ENCODE data around the gene TPBGL. TPM values are rescaled to one million over a fixed set of nuclear protein-coding genes. Genes with fewer than 3 reads are reported as not detected.
A peak's percentile ranks its signal among the peaks of the same experiment; 100 is the strongest.

Gene TPBGL
- total RNA-seq, 1 donor from 2014 or later: 2.3 TPM

DNA sequence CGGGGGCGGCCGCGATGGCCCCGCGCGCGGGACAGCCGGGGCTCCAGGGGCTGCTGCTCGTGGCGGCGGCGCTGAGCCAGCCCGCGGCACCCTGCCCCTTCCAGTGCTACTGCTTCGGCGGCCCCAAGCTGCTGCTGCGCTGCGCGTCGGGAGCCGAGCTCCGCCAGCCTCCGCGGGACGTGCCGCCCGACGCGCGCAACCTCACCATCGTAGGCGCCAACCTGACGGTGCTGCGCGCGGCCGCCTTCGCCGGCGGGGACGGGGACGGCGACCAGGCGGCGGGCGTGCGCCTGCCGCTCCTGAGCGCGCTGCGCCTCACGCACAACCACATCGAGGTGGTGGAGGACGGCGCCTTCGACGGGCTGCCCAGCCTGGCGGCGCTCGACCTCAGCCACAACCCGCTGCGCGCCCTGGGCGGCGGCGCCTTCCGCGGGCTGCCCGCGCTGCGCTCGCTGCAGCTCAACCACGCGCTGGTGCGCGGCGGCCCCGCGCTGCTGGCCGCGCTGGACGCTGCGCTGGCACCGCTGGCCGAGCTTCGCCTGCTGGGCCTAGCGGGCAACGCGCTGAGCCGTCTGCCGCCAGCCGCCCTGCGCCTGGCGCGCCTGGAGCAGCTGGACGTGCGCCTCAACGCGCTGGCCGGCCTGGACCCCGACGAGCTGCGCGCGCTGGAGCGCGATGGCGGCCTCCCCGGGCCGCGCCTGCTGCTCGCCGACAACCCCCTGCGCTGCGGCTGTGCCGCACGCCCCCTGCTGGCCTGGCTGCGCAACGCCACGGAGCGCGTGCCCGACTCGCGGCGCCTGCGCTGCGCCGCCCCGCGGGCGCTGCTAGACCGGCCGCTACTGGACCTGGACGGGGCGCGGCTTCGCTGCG is 697 bp downstream of the TPBGL start:
- Mint-ChIP-seq H3K4me3 (ENCODE audit: unreplicated experiment) (peak overlapping the region; percentile 72), H3K4me1 (ENCODE audit: low read depth, unreplicated experiment) (peaks cover 18% of the 10 kb centered on the region), H3K36me3 (ENCODE audit: unreplicated experiment) (no peaks in the 10 kb centered on the region), H3K27ac (ENCODE audit: unreplicated experiment) (no peak overlapping the region), H3K9me3 (ENCODE audit: unreplicated experiment) (peaks cover 8% of the 10 kb centered on the region), H3K27me3 (ENCODE audit: unreplicated experiment) (peaks cover 24% of the 10 kb centered on the region)
- DNase-seq: peak; percentile 94
- TF ChIP-seq, protein P1, sequence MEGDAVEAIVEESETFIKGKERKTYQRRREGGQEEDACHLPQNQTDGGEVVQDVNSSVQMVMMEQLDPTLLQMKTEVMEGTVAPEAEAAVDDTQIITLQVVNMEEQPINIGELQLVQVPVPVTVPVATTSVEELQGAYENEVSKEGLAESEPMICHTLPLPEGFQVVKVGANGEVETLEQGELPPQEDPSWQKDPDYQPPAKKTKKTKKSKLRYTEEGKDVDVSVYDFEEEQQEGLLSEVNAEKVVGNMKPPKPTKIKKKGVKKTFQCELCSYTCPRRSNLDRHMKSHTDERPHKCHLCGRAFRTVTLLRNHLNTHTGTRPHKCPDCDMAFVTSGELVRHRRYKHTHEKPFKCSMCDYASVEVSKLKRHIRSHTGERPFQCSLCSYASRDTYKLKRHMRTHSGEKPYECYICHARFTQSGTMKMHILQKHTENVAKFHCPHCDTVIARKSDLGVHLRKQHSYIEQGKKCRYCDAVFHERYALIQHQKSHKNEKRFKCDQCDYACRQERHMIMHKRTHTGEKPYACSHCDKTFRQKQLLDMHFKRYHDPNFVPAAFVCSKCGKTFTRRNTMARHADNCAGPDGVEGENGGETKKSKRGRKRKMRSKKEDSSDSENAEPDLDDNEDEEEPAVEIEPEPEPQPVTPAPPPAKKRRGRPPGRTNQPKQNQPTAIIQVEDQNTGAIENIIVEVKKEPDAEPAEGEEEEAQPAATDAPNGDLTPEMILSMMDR (IDR thresholded peaks at IDR 0.05; ENCODE audit: partially characterized antibody, unreplicated experiment): peak; percentile 87

DNA sequence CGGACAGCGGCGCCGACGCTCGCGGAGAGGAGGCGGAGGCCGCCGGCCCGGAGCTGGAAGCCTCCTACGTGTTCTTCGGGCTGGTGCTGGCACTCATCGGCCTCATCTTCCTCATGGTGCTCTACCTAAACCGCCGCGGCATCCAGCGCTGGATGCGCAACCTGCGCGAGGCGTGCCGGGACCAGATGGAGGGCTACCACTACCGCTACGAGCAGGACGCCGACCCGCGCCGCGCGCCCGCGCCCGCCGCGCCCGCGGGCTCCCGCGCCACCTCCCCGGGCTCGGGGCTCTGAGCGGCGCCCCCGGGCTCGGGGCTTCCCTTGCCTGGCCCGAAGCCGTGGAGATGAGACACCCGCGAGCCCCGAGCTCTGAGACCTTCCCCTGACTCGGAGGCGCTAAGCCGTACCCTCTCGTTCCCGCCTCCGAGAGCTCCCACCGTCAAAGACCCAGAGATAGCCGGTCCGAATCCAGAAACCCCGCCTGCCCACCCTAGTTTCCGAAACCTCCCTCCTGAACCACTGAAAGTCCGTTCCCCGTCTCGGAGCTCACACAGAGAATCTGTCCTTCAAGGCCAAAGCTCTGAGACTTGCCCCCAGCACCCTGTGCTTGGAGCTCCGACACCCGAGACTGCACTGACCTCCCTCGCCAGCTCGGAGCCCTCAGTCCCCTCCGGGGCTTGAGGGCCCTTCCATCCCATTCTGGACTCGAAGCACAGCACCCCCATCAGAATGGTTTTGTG is 1.5 kb downstream of the TPBGL start:
- peaks cover 15% of the 10 kb centered on the region for H3K4me1 Mint-ChIP-seq (ENCODE audit: low read depth, unreplicated experiment)
- no peaks in the 10 kb centered on the region for H3K36me3 Mint-ChIP-seq (ENCODE audit: unreplicated experiment)
- peak overlapping the region; percentile 45 for H3K27ac Mint-ChIP-seq (ENCODE audit: unreplicated experiment)
- peaks cover 24% of the 10 kb centered on the region for H3K27me3 Mint-ChIP-seq (ENCODE audit: unreplicated experiment)
- peak overlapping the region; percentile 83 for H3K4me3 Mint-ChIP-seq (ENCODE audit: unreplicated experiment)
- TF ChIP-seq, protein P1 (IDR thresholded peaks at IDR 0.05; ENCODE audit: partially characterized antibody, unreplicated experiment): peak; percentile 20
- DNase-seq: no peak
- H3K9me3 Mint-ChIP-seq (ENCODE audit: unreplicated experiment): peaks cover 8% of the 10 kb centered on the region

DNA sequence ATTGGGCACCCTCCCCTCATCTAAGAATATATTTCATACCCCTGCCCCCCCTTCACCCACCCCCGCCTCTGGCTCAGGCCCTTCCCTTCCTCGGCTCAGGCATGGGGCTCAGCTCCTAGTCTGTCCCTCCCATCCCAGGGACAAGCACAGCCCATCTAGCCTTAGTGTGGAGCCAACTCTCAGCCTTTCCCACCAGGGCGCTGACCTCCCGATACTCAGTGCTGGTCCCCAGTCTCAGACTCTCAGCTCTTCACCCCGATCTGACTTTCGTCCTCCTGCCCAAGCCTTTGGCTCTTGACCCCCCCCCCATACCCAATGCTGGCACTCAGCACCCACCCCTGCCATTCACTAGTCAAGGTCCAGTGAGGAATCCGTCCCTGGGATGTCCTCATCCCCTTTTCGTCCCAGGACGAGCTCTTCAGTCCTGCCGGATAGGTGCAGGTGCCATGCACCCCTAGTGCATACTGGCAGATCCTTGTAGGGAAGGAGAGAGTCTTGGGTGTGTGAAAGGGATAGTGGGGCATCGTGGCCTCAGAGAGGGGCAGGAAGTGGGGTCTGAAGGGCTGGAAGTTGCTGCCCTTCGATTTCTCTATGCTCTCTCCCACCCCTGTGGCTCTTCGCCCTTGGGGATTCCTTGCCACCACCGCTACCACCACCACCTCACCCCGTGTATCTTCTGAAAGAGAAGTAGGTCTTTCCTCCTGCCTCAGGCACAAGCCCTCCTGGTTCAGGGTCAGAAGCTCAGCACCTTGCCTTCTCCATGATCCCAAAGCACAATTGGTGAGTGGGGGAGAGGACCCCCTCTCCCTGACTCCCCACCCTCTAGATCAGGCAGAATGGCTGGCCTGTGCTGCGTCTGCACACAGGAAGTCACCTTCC is 2.4 kb downstream of the TPBGL start:
- TF ChIP-seq, protein P1 (IDR thresholded peaks at IDR 0.05; ENCODE audit: partially characterized antibody, unreplicated experiment): no peak
- H3K36me3 Mint-ChIP-seq (ENCODE audit: unreplicated experiment): no peaks in the 10 kb centered on the region
- H3K4me1 Mint-ChIP-seq (ENCODE audit: low read depth, unreplicated experiment): peaks cover 11% of the 10 kb centered on the region
- H3K27me3 Mint-ChIP-seq (ENCODE audit: unreplicated experiment): peaks cover 19% of the 10 kb centered on the region
- peak; percentile 12 for DNase-seq
- H3K9me3 Mint-ChIP-seq (ENCODE audit: unreplicated experiment): peaks cover 8% of the 10 kb centered on the region
- no peak overlapping the region for H3K27ac Mint-ChIP-seq (ENCODE audit: unreplicated experiment)
- peak overlapping the region; percentile 83 for H3K4me3 Mint-ChIP-seq (ENCODE audit: unreplicated experiment)

DNA sequence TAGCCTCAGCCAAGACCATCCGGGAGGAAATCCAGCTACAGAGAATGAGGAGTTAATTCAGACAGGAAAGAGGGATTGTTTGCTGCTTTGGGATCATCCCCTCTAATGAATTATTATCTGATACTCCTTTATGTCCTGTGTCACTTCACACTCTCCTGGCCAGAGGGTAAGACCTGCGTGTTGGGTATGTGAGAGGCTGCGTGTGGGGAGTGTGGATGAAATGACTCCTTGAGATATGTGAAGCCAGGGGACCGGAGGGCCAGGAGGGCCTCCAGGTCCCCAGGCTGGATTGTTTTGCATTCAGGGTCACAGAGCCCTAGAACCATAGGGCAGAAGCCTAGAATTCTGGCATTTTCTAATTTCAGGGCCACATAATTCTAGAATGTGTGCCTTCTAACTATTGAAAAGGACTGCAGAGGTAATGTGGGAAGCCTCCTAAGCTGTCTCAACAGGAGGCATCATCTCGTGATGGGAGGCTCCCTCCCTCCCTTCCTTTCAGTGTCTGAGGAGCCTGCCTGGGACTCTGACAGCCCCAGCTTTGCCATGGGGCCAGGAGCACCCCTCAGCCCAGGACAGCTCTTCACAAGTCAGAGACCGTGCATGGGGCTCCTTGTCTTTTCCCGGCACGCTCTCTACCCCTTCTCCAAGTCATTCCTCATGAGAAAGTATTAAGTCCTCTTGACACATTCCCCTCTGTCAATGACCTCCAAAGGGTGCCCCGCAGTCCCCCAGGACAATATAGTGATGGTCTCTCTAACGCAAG is 3.7 kb downstream of the TPBGL start:
- H3K9me3 Mint-ChIP-seq (ENCODE audit: unreplicated experiment): peaks cover 7% of the 10 kb centered on the region
- no peak overlapping the region for H3K4me3 Mint-ChIP-seq (ENCODE audit: unreplicated experiment)
- TF ChIP-seq, protein P1 (IDR thresholded peaks at IDR 0.05; ENCODE audit: partially characterized antibody, unreplicated experiment): no peak
- peaks cover 18% of the 10 kb centered on the region for H3K27me3 Mint-ChIP-seq (ENCODE audit: unreplicated experiment)
- no peaks in the 10 kb centered on the region for H3K36me3 Mint-ChIP-seq (ENCODE audit: unreplicated experiment)
- DNase-seq: no peak
- peaks cover 5% of the 10 kb centered on the region for H3K4me1 Mint-ChIP-seq (ENCODE audit: low read depth, unreplicated experiment)
- no peak overlapping the region for H3K27ac Mint-ChIP-seq (ENCODE audit: unreplicated experiment)

Measured in glutamatergic neuron (in vitro differentiated cells).